ENCODE data around the gene GALNT10.
A peak's percentile ranks its signal among the peaks of the same experiment; 100 is the strongest.

Gene GALNT10

DNA sequence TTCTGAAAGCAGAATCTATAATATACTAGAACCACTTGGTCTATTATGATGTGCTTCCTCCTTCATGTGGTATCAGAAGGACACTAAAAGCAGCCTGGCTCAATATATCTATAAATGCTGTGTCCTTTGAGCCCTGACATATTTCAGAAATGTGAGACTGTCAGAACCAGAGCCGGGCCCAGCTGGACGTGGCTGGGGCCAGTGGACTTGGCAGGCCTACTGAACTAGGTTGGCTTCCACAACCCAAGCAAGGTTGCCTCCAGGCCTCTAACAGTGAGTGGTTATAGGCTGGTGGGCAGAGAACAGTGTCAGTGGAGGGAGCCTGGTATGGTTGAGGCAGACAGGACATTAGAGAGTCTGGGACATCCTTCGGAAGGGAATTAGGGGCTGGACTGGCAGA is 78.9 kb downstream of the GALNT10 start:
- DNase-seq: no peak

DNA sequence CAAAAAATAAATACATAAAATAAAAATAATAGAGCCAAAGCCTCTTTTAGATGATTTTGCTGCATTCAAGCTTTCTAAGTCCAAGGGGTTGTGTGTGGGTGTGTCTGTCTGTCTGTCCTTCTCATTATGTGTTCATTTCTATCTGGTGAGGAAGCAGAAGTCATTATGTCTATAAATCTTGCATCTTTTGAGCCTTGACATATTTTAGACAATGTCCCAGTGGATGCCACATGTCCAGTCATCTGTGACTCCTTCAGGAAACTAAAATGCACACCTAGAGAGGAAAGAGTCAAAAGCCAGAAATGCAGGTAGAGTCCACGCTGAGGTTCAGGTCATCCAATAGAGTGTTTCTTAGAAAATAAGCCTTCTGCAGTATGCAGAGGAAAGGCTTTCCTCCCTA is 80.9 kb downstream of the GALNT10 start:
- DNase-seq: no peak

DNA sequence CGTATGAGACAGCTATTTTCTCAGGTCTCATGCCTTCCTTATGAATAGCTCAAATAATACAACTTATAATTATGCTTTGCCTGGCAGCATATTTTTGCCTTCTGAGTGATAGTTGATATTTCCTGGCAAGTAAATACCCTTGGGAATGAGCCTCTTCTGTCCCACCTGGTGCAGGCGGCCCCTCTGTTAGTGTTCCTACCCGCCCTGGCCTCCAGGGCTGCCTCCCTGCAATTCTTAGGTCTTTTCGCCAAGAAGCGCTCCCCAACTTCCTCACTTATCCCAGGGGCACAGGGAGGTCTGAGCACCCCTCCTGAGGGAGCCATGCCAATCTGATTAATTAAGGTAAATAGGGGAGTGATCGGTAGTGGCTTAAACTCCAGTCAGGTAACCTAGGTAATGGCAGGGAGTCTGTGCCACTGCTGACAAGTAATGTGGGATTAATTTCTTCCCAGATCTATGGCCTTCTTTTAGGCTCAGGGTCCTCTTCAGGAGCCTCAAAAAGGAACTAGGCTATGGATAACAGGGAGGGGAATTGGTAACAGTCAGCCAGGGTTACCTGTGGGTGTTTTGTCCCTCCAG is 81.5 kb downstream of the GALNT10 start:
- no peak for DNase-seq

DNA sequence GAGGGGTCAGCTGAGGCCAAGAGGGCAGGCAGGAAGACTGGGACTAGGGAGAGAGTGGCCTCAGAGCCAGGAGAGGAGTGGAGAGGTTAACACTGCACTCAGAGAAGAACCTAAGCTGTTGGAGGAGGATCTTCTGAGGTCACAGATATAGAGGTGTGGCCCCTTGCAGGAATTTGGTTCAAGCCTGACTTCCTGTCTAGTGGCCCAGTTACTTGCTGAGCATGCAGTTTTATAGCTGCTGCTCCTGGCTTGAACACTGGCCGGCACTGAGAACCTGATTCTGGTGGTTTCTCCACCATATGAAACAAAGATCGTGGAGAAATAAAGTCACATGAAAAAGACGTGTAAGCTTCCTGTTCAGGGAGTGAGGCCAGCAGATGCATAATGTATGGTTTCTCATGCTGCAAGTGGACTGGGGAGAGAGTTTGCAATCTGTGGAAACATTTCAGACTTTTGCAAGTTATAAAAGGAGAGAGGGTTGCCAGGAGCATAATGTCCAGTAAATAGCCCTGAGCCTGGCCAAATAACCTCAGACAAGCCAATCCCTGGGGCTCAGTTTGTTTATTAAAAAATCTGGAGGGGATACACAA is 82.6 kb downstream of the GALNT10 start:
- DNase-seq: no peak

DNA sequence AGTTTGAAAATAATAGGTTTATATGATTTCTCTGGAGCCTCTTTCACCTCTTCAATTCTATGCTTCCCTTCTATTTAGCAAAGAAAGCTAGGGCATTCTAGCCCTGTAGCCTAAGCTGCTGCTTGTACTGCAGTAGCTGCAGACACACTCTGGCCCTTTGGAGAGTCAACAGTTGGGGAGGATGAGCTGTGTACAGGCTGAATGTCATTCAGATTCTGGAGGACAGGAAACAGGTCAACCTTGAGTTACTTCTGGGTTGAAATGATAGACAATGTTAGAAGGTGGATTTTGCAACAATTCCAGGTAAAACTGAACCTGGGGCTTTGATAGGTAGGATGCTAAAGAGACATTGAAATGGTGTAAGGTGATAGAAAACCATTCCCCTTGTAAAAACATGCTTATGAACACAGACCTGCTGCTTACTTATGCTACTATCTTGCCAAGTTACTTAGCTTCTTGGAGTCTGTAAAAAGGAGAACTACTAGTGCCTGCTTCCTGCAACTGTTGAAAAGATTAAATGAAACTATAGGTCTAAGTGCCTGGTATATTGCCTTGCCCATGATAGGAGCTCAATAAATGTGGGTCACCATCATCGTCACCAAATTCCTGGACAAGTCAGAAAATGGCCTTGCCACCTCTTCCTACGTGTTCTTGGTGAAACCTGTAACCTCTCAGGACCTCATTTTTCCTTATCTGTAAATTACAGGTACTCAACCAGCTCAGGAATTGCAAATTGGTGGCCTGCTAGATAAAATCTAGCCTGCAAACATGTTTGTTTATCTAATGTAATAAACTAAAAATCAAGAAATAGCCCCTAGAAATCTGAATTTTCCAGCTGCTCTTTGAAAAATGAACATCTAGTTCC is 83.7 kb downstream of the GALNT10 start:
- peak; percentile 16 for DNase-seq

DNA sequence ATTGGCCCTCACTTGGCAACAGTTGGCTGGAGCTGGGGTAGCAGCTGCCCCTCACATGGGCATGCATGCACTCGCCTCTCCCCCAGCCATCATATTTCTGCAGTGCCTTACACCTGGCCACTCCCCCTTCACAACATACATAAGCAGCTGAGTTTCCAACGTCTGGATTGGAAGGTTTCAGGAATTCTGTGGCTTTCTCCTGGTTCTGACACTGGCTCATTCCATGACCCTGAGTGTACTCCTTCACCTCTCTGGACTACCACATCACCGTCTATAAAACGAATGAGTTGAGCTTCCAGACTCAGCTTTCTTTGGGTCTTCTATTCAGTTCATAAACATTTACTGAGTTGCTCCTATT is 84.3 kb downstream of the GALNT10 start:
- no peak for DNase-seq

DNA sequence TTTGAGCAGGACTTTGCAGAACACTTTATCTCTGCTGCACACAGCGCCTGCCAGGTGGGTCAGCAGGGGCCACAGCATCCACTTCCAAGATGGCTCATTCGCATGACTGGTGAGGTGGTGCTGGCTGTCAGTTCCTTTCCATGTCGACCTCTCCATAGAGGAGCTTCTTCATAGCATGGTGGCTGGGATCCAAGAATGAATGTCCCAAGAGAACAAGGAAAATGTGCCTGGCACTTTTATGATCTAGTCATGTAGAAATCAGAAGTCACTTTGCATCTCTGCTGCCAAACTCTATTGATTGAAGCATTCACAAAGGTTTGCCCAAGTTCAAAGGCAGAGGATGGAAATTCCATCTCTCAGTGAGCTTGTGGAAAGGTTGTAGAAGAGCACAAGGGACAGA is 85.0 kb downstream of the GALNT10 start:
- DNase-seq: no peak

DNA sequence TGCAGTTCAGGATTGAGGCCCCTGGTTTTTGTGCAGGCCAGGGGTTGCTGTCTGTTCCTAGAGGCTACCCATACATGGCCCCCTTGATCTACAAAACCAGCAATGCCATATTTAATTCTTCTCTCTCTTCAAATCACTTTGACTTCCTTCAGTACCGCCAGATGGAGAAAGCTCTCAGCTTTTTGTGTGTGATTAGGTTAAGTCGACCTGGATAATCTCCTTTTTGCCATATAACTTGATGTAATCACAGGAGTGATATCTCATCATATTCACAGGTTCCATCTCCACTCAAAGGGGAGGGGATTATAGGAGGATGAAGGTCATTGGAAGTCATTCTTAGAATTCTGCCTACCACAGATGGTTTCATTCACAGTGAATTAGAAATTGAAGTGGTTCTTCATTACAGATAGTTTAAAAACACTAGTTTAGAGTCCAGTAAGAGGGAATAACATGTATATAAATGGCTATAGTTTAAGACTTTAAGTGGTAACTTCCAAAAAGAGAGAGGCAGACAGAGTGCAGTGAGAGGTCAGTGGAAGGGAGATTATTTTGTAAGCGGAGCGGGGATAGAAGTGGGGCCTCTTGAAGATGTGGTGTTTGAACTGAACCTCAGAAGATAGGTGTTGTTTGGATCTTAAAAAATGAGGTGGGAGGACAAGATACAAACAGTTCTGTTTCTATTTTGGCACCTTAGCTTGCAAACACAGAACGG is 85.9 kb downstream of the GALNT10 start:
- DNase-seq: no peak

DNA sequence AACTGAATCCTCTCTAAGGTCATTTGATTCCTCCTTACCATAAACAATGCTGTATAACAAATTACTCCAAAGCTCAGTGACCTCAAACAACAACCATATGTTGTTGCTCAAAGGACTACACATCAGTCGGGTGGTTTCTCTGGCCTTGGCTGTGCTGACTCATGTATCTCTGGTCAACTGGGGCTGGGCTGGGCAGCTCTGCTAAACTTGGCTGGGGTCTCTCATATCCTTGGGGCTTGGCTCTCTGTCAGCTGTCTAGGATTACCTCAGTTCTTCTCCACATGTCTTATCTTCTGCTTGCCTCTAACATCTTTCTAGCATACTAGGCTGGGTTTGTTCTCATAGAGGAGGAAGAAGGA is 86.4 kb downstream of the GALNT10 start:
- no peak for DNase-seq

DNA sequence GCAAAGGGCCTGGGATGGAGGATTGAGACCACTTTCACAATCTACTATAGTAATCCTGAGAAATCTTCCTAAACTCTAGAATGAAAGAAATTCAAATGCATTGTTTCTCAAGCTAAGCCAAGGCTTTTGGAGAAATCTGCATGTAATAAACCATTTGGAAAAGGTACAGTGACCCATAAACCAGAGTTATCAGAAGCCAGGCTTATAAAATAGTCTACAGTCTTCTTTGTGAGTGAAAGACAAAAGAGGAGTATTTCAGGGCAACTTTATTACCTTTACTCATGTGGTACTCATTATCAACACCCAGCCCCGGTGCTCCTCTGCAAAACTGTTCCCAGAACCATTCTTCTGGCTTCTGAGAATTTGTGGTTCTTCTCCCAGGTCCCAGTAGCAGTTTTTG is 87.0 kb downstream of the GALNT10 start:
- no peak for DNase-seq

DNA sequence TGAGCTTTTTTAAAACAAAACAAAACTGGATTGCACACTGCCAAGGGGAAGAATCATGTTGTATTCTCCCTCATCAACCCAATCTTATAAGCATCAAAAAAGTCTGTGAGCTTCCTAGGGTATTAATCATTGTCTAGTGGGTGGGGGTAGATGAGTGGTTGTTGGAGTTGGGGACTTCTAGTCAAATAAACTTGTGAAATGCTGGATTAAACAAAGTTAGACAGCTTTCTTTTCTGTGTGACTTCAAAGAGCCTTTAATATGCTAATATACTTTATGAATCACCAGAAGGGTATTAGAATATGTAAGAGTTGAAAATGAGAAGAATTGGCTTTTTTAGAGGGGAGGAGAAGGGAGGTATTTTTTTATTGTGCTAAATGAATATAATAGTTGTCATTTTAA is 87.7 kb downstream of the GALNT10 start:
- no peak for DNase-seq

DNA sequence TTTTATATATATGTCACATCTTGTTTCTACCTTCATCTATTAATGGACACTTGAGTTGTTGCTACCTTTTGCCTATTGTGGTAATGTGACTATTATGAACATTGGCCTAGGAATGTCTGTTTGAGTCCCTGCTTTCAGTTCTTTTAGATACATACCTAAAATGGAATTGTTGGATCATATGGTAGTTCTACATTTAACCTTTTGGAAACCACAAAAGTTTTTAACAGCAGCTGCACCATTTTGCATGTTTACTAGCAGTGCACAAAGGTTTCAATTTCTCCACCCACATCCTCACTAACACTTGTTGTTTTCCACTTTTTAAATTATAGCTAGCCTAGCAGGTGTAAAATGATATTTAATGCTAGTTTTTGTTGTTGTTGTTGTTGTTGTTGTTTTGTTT is 88.4 kb downstream of the GALNT10 start:
- no peak for DNase-seq

DNA sequence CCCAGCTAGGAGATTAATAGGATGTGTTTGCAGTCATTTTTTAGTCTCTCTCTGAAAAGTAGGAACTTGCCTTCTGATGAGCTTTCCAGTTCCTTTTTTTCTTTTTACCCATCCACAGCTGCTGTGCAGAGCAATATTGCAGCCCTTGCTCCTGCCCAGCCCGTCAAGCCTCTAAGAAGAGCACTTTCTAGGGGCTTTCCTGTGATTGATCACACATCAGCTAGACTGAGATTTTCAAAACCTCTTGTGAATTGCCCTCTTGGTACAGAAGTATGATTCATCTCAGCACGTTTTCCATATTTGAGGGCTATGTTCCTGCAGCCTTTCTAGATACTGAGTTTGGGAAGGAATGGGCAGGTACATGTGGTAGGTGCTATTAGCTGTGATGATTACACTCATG is 93.9 kb downstream of the GALNT10 start:
- DNase-seq: peak; percentile 67

DNA sequence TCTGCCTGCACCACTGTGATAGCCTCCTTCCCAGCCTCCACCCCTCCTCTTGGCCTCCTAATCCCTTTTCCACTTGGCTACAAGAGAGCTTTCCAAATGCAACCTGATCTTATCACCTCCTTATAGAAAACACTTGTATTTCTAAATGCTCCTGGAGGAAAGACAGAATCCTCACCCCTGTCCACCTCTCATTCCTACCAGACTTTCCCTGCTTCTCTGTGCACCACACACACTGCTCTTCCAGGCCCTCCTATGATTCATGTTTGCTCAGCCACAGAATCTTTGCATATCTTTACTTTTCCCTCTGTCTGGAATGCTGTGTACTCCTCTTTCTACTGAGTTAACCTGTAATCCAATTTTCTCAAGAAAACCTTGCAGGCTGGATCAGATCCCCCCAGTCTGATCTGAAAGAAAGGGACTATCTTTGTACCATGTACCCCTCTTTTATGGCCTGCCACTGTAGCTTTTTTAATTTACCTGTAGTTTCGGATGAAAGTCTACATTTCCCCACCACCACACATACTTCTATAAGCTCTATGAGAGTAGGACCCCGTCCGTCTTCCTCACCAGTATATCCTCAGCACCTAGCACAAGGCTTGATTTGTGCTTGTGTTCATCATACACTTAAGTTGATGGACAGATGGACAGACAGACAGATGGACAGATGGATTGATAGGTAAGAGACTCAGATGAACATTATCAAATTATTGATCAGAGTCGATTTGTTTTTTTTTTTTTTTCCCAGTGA is 95.3 kb downstream of the GALNT10 start:
- no peak for DNase-seq

DNA sequence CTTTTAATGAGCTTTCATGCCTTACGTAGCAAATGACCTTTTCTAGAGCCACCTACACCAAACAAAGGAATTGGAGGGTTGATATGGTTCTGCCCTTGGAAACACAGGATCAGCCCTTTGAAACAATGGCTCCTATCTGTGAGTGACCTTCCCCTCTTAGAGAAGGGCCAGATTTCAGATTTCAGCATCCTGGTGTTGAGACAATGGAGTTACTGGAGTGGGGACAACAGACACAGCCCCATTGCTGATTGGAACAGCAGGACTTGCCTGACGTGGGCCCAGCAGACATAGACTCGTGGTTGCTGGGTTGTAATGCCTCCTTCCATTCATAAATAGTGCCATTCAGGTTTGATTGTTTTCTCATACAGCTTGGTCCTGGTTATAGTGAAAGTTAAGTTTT is 96.0 kb downstream of the GALNT10 start:
- no peak for DNase-seq

DNA sequence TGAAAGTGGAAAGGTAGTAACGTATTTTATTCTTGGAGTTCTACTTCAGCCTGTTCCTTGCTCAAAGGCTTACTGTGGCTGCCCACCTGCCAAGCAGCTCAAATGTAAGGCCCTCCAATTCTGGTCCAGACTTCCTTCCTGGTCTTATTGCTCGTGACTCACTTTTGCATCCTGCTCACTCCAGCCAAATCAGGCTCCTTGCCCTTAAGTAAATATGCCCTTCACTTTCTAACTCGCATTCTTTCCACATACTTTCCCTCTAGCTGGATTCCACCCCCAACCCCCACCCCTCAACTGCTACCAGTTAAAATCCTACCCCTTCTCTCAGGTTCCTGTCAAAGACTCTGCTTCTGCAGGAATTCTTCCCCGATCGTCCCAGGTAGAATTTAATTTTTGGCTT is 96.6 kb downstream of the GALNT10 start:
- no peak for DNase-seq

DNA sequence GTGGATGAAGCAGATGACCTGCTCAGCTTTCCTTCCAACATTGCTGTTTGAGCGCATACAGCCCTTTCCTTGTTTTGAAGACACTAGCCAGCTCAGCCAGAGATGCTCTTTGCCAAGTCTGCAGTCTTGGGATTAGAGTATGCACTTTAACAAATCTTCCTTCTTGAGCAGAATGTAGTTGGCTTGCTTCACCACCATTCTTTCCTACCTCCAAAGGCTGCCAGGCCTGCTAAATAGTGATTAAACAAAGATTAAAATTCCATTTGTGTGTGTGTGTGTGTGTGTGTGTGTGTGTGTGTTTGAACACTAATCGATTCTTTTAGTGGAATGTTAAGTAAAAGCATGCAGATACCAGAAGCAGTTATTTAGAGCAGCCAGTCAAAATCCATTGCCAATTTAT is 97.6 kb downstream of the GALNT10 start:
- no peak for DNase-seq

DNA sequence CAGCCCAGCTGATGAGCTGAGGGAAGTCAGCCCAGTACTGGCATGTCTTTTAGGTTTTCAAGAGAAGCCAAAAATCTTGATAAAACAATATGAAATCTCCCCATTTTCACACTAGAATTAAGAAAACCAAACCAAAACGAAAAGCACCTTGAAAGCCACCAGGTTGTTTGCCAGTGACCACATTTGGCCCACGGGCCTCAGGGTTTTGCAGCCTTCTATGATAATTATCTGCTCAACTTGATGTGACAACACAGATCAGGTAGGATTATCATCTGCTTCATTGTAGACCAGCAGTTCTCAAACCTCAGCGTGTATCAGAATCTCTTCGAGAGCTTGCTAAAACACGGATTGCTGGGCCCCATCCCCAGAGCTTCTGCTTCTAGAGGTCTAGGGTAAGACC is 101.4 kb downstream of the GALNT10 start:
- no peak for DNase-seq

DNA sequence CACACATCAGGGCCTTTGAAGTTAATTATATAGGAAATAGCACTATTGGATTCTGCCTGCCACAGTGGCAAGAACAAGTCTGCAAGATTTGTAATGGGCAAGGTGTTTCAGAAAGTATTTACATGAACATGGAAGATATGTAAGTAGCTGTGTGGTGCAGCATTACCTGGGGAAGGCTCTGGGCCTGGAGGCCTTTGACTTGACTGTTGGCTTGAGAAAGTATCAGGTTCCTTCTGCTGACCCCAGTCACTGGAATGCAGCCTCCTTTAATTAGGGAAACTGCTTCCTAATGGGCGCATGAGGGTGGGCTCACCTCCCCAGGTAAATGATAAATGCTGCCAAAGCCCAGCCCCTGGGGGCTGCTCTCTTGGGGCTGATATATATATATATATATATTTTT is 102.7 kb downstream of the GALNT10 start:
- DNase-seq: no peak

DNA sequence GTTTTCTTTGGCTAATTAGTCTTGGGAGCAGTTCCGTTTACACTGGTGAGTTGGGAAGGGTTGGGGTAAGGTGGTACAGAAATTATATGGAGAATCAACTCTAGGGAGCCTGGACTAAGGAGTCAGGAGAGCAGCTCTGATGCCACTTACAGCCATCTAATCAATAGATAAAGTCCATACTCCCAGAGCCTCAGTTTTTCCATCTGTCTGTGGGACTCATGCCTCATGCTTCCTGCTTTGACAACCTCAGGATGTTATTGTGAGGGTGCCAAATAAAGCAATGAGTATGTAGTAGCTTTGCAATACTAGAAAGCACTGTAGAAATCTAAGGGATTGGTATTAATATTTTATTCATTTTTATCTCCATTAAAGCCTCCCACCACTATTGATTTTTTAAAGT is 105.0 kb downstream of the GALNT10 start:
- no peak for DNase-seq

DNA sequence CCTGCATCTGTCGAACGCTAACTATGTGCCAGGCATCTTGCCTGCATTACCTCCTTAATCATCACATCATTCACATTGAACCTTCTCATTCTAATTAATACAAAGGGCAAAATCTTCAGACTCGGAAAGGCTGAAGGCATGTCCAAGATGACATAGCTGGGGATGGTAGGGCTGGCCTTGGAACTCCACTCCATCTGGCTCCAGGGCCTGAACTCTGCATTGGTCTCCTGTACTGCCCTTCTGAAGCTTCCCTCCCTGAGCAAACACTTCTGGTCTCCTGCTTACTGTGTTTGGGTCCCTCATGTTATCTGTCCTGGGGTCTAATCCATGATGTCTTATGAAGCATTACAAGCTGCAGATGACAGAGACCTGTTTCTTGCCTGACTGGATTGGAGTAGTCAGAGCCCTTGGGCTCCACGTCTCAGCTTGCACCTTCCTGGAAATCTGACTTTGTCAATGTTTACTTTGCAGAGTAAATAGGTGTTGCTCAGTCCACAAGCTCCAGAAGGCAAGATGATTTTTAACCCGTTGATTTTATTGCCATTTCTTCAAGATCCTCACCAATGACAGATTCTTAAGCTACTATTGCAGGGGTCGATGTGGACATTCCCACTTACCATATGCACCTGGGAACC is 106.1 kb downstream of the GALNT10 start:
- no peak for DNase-seq

DNA sequence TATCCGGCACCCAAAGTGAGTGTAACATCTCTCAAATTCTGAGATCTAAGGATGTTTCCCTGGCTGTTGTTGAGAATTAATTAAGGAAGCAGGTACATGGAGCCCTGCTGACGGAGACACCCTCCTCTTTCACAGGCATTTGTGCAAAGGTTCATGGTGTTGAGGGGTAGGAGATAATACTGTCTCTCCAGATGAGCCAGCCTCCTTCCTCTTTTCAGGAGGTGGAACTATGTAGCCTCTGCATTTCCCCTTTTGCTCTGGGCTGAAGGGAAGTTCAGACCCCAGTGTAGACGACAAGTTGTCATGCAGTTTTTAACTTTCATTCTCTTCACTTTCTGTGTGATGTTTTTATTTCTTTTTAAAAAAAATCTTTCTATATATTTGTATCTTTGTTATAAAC is 107.5 kb downstream of the GALNT10 start:
- peak; percentile 79 for DNase-seq

Measured in MV-4-11 (cell line).